GM21786 (cell line): Measurements from ENCODE around the gene KCNA4.
"Not testable (repeated sequence)": the region's sequence is repeated elsewhere in the genome, so short reads cannot be mapped to it uniquely, and the experiment has no call there.

Source experiments
- ATAC-seq: cut with Tn5 transposase; IDR thresholded peaks from one replicate; pipeline ENCODE4 v1.9.1; 2021; ENCODE audit not compliant: unreplicated experiment

Gene KCNA4

DNA sequence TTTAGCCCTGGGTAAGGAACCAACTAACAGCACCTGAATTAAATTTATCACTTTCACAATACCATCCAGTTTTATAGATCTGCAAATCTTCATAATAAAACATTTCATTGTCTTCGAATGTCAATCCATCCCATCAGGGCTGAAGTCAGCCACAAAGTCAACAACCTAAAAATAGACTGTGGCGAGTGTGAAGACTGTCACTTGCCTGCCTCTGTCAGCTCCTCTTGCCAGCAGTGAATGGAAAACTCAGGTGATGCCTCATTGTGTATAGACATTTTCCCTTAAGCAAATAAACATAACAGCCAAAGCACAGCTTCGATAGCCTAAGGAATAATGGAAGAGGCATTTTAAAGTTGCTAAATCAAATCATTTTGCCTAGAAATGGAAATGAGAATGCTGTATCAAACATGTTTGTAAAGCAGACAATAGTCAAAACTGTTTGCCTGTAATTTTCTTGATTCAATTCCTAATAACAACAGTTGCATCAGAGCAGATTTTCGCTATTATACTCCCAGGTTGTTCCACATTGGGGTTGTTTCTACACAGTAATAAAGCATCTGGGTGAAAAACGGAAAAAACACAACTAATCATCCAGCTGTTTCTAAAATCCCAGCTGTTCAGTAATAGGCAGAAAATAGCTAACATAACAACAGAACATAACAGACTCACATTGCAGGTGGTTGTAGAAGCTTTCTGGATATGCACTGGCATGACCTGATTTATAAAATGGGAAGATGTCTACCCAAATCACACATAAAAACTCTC lies 15.7 kb downstream of the KCNA4 start:
- no peak for ATAC-seq

DNA sequence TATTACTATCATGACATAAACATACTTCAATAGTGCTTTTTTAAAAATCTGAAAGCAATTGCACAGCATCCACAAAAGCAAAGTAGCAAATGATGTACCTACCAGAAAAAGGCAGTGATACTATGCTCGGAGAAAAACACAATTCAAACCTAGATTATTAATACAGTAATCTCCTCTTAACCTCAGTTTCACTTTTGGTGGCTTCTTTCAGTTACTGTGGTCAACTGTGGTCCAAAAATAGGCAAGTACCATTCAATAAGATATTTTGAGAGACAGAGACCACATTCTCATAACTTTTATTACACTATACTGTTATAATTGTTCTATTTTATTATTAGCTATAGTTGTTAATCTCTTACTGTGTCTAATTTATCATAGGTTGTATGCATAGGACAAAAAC lies 20.8 kb downstream of the KCNA4 start:
- peak; percentile 53 for ATAC-seq

DNA sequence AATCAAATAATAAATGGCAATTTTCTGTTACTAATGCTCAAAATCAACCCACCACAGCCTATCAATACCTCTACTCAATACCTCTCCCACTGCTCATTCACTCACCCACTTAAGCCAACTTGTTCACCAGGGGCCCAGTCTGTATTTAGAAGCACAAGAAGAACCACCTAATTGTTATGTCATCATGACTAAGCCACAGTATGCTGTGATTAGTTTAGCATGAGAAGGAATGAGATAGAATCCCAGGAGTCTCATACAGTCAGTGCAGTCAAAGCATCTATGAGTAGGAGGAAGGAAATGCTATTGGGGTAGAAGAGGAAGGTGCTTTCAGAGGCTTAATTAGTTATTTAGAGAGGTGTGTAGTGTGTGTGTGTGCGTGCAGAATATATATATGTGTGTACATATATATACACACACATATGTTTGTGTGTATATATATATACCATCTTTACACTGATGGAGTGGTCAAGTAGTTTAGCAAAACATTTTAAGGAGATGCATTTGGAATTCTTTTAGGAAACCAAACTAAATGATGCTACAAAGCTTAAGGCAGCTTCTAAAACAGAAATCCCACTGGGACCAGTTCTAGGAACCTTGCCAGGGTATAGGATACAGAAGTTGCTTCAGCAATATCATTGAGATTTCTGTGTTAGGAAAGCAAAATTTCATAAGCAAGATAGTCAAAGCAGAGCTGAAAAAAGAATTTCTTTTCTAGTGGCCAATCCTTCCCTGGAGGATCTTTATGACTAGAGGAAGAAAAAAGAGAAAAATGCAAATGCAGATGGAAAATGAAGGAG lies 27.5 kb downstream of the KCNA4 start:
- no peak for ATAC-seq

DNA sequence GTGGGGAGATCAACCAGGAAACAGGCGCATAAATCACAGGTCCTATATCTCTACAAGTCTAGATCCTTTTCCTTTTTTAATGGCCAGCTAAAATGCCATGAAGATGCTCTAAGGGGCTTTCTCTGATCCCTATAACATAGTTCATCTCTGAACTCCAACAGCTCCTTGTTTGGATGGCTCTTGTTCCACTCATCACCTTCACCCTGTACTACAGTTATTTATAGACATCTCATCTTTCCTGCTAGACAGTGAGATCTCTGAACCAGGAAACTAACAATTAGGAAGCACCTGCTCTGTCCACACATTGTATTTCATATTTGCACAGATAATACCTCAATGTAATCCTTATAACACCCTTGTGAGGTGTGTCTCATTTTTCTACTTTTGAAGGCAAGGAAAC lies 31.6 kb downstream of the KCNA4 start:
- ATAC-seq = no peak

DNA sequence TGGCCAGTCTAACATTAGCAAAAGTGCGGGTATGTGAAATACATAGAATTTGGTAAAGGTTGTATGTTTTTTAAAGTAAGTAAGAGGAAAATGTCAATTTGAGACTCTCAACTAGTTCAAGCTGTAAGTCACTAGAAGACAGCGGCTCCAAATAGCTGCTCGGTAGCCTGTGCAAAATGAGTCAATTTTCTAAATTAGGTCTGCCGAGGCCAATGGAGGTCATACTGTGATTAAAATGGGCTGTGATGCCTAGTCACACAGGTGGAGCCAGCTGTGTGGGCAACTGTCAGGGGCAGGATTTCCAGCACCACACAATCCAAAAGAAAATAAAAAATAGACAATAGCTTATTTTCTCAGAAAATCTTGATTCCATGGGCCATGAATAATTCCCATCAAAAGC lies 32.3 kb downstream of the KCNA4 start:
- ATAC-seq = no peak

DNA sequence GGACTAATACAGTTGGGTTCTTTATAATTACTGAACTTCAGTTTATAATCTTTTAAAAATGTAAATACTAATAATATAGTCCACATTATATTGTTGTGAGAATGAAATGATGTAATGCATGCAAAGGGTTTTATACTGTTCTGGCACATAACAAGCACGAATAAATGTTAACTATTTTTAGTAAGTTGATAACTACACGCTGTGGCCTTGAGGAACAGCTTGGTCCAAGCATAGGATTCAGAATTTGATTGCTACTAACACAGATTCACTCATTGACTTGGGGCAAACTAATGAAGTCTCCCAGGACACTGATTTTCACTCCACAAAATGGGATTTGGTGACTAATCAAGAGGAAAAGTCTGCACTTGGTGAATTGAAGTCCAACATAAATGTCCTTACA lies 38.3 kb downstream of the KCNA4 start:
- no peak for ATAC-seq

DNA sequence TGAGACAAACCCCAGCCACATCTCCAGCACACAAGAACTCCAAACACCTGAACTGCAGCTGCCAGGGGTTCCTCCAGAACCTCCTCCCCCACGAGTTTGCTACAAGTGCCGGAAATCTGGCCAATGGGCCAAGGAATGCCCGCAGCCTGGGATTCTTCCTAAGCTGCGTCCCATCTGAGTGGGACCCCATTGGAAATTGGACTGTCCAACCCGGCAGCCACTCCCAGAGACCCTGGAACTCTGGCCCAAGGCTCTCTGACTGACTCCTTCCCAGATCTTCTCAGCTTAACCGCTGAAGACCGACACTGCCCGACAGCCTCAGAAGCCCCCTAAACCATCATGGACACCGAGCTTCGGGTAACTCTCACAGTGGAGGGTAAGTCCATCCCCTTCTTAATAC lies 41.2 kb downstream of the KCNA4 start:
- ATAC-seq = not testable (repeated sequence)

DNA sequence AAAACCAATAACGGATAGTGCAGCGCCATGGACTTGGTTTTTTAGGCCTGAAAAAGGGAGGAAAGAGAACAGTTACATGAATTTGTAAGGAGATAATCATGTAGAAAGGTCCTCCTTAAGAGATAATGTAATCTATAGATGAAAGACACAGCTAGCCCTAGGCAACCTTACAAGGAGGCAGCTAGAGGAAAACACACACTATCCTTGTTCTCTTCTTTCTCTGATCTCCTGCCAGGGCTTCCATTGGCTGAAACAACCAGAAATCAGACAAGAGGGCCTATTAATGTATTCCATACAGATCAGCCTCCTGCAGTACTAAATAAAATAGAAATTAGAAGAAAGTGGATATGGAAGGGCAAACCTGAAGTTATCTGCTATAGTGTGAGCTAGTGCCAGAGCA lies 53.0 kb downstream of the KCNA4 start:
- ATAC-seq = no peak

DNA sequence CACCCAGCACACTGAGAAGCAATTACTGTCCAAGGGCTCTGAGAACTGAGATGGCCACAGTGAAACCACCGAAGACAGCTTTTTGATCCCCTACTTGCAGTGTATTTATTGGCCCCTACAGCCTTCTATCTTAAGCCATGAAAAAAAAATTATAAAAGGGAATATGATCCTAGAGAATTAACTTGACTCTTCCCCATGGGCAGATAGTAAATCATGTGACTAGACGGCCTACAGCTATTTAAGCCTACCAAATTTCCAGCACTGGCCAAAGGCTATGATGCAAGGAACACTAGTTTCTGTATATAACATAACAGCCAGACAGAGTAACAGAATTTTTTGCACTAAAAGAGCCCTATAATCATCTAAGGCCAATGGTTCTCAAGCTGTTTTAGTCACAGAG lies 53.8 kb downstream of the KCNA4 start:
- no peak for ATAC-seq

DNA sequence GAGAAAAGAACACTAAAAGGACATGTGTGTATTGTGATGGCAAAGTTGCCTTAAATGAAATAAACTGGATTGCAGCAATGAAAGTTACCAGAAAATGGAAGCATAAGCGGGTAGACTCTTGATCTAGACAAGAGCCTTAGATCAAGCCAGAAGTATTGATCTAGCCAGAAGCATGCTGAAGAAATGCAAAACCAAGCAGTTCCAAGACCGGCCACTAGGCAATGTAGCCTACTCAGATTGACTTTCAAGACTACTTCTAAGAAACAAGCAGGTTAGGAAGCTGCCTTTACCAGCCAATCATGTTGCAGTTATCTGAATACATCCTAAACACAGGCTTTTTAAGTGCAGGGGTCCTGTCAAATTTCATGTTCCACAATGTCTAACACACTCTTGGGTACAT lies 54.6 kb downstream of the KCNA4 start:
- no peak for ATAC-seq
